H4 (cell line): ENCODE measurements around the gene UVRAG. TPM values are rescaled to one million over a fixed set of nuclear protein-coding genes. Genes with fewer than 3 reads are reported as not detected.
A peak's percentile ranks its signal among the peaks of the same experiment; 100 is the strongest.

ENCODE experiments used
- DNase-seq: peaks from one replicate; pipeline ENCODE4 v3.0.0-alpha.2; 2015; ENCODE audit warnings: low spot score
- total RNA-seq: library from RNA; depleted of rRNA; stranded (reverse); fragments of >200 nt; shearing (Covaris generic); gene quantifications from 2 replicates; pipeline ENCODE4 v1.2.3, GENCODE V29; 2014

The UVRAG gene
- total RNA-seq, 1 experiment from 2014 or later = 10.0 TPM

GRCh38 chr11:76147106-76147740, 332.2 kb downstream of the UVRAG start:
- DNase-seq = no peak

- DNase-seq = no peak
Measured at GRCh38 chr11:76148231-76148630, 333.2 kb downstream of the UVRAG start.

- DNase-seq = no peak
Measured at GRCh38 chr11:76148941-76149613, 334.1 kb downstream of the UVRAG start.

- no peak for DNase-seq
Measured at GRCh38 chr11:76149713-76150112, 334.7 kb downstream of the UVRAG start.

- DNase-seq = no peak
Measured at GRCh38 chr11:76150141-76150540, 335.1 kb downstream of the UVRAG start.

GRCh38 chr11:76151556-76152085, 336.6 kb downstream of the UVRAG start:
- DNase-seq = no peak

- DNase-seq = peak; percentile 72
Measured at GRCh38 chr11:76152086-76152681, 337.2 kb downstream of the UVRAG start.

- DNase-seq = no peak
Measured at GRCh38 chr11:76152741-76153570, 337.9 kb downstream of the UVRAG start.

GRCh38 chr11:76153571-76153923, 338.5 kb downstream of the UVRAG start:
- DNase-seq = no peak

GRCh38 chr11:76155500-76156227, 340.7 kb downstream of the UVRAG start:
- no peak for DNase-seq

GRCh38 chr11:76156971-76157427, 342.0 kb downstream of the UVRAG start:
- no peak for DNase-seq

- no peak for DNase-seq
Measured at GRCh38 chr11:76157891-76158290, 342.9 kb downstream of the UVRAG start.

GRCh38 chr11:76158394-76159302, 343.6 kb downstream of the UVRAG start:
- no peak for DNase-seq

GRCh38 chr11:76159303-76159937, 344.4 kb downstream of the UVRAG start:
- DNase-seq = no peak

- DNase-seq = no peak
Measured at GRCh38 chr11:76159983-76160661, 345.1 kb downstream of the UVRAG start.

GRCh38 chr11:76160856-76161255, 345.8 kb downstream of the UVRAG start:
- DNase-seq = no peak

- DNase-seq = no peak
Measured at GRCh38 chr11:76161261-76161961, 346.4 kb downstream of the UVRAG start.
